Measurements from ENCODE around the gene CDADC1.

CDADC1 gene

GRCh38 chr13:49265822-49266221 is 18.1 kb downstream of the CDADC1 start:
- no peak for TF ChIP-seq CTCF (IDR thresholded peaks at IDR 0.05; ENCODE audit: low read depth, low read length)
- no peak overlapping the region for H3K4me3 ChIP-seq (ENCODE audit: low read depth, low read length)

DNA sequence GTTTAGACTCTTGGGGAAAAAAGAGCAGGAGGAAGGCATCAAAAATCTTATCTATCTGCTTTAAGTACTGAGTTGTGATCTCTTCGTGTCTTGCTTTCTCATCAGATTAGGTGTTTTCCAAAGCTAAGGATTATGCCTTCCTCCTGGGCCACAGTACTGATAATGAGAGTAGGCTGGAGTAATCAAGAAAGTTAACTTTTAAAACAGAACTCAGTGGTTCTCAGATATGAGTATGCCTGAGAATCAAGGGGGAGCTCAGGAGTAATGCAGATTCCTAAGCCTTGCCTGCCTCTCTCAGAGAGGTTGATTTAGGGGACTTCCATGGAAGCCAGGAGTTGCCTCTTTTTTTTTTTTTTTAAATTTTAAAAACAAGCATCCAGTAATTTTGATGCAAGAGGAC is 23.5 kb downstream of the CDADC1 start:
- no peak overlapping the region for H3K4me3 ChIP-seq (ENCODE audit: low read depth, low read length)
- TF ChIP-seq CTCF (IDR thresholded peaks at IDR 0.05; ENCODE audit: low read depth, low read length): no peak

DNA sequence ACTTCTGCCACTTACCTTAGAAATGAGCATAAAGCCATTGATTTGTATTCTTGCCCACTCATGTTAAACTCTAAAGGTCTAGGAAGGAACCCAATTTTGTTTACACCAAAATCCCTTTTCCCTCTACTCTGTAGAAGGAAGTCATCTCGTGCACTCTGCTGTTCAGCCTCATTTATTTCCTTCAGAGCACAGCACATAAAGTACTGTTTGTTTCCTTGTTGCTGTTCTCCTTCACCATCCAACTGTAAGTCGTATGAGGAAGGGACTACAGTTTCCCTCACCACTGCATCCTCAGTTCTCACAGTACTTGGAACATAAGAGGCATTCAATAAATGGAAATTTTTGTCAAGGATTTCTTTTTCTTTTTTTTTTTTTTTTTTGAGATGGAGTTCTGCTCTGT is 24.6 kb downstream of the CDADC1 start:
- no peak for TF ChIP-seq CTCF (IDR thresholded peaks at IDR 0.05; ENCODE audit: low read depth, low read length)
- no peak overlapping the region for H3K4me3 ChIP-seq (ENCODE audit: low read depth, low read length)

- TF ChIP-seq CTCF (IDR thresholded peaks at IDR 0.05; ENCODE audit: low read depth, low read length): no peak
- H3K4me3 ChIP-seq (ENCODE audit: low read depth, low read length): no peak overlapping the region
Measured at GRCh38 chr13:49278211-49278610, 30.5 kb downstream of the CDADC1 start.

DNA sequence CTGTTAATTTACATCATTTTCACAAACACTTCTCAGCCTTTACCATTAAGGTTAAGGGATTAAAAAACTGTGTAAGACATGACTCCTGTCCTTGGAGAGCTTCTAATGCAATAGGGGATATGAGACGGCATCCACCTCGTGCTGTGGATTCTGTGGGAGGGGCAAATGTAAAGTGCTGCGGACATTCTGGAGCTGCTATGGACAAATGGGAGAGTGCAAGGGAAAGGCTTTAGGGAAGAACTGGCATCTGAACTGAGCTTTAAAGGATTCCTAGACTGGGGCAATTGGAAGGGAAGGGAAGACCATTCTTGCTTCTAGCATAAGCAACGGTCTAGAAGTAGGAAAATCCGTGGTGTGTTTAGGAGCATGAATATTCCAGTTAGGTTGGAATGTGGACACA is 31.4 kb downstream of the CDADC1 start:
- H3K4me3 ChIP-seq (ENCODE audit: low read depth, low read length): no peak overlapping the region
- TF ChIP-seq CTCF (IDR thresholded peaks at IDR 0.05; ENCODE audit: low read depth, low read length): no peak

DNA sequence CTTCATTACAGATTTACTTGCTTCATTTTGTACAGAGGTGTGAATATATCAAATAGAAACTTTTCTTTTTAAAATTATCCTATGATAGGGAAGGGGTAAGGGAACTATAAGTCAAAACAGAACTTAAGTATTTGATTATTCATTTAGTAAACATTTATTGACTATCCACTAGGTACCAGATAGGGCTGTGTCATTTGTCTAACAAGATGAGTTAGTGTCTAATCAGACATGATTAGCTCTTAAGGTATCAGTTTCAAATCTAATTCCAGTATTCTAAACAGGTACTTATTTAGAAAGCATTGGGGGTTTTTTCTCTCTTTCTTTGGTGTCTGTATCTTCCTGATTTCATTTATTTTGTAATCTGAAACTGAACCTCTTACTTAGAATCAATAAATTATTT is 32.2 kb downstream of the CDADC1 start:
- no peak overlapping the region for H3K4me3 ChIP-seq (ENCODE audit: low read depth, low read length)
- TF ChIP-seq CTCF (IDR thresholded peaks at IDR 0.05; ENCODE audit: low read depth, low read length): no peak

DNA sequence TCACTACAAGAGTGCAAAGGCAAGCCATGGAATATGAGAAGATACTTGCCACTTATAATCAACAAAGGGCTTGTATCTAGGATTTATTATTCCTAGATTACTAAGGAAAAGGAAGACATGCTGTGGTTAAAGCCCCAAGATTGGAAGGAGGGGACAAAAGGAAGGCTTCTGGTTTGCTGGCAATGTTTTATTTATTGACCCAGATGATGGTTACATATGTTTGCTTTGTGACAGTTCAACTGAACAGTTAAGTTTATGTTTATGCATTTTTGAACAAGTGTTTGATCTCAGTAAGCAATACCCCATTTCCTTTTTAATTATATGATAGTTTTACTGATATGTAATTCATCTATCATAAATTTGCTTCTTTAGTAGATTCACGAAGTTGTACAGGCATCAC is 40.3 kb downstream of the CDADC1 start:
- TF ChIP-seq CTCF (IDR thresholded peaks at IDR 0.05; ENCODE audit: low read depth, low read length): no peak
- no peak overlapping the region for H3K4me3 ChIP-seq (ENCODE audit: low read depth, low read length)

Data from WI38 (cell line).